GM18907 (cell line): ENCODE results near the gene ADRB1.

Source experiments
- ATAC-seq: cut with Tn5 transposase; IDR thresholded peaks from one replicate; pipeline ENCODE4 v1.9.1; 2021; ENCODE audit warnings: mild to moderate bottlenecking, moderate library complexity; ENCODE audit not compliant: unreplicated experiment

Gene ADRB1

DNA sequence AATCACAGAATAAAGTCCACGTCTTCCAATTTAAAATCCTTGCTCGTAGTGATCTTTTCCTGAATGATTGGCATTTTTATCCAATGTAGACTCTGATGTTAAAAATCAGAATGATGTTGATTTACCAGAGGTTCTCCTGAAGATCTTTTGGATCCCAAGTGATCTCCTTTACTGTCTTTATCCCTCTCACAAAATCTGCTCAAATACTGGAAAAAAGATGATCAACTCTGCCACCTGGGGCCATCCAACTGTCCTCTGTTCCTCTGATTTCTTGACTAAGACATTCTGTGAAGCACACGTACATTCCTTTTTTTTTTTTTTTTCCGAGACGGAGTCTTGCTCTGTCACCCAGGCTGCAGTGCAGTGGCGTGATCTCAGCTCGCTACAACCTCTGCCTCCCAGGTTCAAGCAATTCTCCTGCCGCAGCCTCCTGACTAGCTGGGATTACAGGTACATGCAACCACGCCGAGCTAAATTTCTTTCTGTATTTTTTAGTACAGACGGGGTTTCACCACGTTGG, 18.0 kb upstream of the ADRB1 start:
- no peak for ATAC-seq

DNA sequence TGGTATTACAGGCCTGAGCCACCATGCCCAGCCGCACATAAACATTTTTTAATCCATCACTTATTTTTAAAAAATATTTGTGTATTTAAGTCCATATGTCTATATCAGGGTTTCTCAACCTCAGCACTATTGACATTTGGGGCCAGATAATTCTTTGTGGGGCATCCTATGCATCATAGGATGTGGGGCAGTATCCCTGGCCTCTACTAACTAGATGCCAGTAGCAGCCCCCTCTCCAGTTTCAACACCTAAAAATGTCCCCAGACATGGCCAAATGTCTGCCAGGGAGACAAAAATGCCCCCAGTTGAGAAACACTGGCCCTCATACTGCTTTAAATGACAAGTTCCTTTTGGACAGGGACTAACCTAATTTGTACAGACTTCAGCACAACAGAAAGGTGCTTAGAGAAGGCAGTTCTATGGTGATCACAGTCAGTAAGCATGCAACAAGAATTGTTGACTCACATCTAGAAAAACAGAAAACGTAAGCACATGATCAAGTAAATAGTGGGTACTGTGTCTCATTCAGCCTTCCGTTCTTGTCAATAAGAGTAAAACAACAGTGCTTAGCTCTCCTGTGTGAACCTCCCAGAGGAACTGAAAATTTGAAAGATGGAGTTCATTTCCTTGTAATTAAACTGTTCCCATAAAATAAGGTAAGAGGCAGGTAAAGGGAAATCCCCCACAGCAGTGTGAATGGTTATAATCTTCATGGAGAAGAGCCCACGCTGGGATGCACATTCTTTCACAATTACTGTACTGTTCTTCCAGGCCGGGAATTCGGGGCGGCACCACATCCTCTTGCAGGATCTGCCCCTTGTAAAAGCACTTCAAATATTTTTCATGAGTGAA, 17.3 kb upstream of the ADRB1 start:
- no peak for ATAC-seq

GRCh38 chr10:114027041-114027394, 16.6 kb upstream of the ADRB1 start:
- ATAC-seq = no peak

DNA sequence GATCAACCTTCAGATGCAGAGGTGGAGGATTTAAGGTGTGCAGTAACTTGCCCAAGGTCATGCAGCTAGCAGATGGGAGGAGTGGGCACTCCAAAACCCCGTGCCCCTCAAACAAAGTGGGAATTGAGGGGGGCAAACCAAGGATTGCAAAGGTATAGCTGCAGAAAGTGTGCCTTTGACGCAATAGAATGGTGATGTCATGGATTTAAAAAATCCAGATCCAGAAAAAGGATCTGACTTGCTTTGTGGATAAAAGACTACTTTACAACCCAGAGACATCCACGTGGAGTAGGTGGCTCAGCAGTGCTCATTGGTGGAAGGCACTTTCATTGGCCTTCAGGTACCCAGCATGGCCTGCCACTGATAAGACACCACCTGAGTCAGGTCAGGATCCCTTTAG, 15.7 kb upstream of the ADRB1 start:
- ATAC-seq = no peak

DNA sequence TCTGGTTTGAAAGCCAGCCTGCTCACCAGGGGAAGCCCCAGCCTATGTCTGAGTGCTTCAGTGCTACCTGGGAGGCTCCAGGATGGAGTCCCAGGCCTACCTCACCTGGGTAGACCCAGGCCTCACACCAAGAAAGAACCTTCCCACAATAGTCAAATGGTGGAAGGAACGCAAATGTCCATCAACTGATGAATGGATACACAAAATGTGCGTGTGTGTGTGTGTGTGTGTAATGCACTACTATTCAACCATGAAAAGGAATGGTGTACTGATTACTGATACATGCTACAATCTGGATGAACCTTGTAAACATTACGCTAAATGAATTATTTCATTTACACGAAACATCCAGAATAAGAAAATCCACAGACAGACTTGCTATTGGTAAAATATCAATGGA, 15.2 kb upstream of the ADRB1 start:
- no peak for ATAC-seq

- no peak for ATAC-seq
Measured at GRCh38 chr10:114029655-114030054, 14.0 kb upstream of the ADRB1 start.

- ATAC-seq = no peak
Measured at GRCh38 chr10:114030140-114030539, 13.5 kb upstream of the ADRB1 start.

DNA sequence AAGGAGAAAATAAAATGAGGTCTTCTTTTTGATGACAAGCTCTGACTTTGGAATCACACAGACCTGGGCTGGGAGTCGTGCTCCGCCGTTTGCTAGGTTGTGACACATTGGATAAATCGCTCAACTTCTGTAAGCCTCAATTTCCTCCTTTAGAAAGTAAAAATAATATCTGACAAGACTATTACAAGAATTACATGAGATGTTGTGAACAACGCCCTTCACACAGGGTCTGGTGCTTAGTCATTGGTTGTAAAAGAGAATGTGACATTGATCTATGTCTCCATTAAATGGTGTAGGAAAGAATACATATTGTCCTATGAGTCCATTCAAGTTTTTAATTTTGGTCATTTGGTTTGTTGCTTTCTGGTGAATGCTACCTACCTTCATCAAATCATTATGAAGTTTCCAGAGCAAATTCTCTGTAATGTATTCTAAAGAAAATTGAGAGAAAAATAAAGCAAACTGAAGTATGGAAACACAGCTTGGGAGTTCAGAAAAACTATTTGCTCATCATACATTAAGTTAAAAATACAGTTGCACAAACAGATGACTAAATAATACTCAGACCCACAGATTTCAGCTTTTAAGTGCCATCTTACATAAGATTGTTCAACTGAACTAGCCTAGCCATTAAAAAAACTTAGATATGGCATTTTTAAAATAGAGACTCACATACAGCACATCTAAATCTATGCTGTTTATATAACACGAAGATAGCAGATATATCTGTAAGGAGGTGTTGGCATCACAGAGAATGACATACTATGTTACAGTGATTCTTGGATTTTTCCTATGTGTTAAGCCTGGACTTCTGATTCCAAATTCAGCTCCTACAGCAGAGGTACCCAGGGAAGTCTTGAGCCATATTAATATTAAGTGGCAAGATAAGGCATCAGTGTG, 12.3 kb upstream of the ADRB1 start:
- ATAC-seq = no peak

GRCh38 chr10:114033566-114033965, 10.1 kb upstream of the ADRB1 start:
- no peak for ATAC-seq

GRCh38 chr10:114034923-114035645, 8.6 kb upstream of the ADRB1 start:
- ATAC-seq = no peak

- ATAC-seq = no peak
Measured at GRCh38 chr10:114035791-114036190, 7.9 kb upstream of the ADRB1 start.

GRCh38 chr10:114038819-114039218, 4.8 kb upstream of the ADRB1 start:
- no peak for ATAC-seq

GRCh38 chr10:114041166-114041565, 2.5 kb upstream of the ADRB1 start:
- ATAC-seq = no peak

- ATAC-seq = peak; percentile 47
Measured at GRCh38 chr10:114042895-114043531, 653 bp upstream of the ADRB1 start.

DNA sequence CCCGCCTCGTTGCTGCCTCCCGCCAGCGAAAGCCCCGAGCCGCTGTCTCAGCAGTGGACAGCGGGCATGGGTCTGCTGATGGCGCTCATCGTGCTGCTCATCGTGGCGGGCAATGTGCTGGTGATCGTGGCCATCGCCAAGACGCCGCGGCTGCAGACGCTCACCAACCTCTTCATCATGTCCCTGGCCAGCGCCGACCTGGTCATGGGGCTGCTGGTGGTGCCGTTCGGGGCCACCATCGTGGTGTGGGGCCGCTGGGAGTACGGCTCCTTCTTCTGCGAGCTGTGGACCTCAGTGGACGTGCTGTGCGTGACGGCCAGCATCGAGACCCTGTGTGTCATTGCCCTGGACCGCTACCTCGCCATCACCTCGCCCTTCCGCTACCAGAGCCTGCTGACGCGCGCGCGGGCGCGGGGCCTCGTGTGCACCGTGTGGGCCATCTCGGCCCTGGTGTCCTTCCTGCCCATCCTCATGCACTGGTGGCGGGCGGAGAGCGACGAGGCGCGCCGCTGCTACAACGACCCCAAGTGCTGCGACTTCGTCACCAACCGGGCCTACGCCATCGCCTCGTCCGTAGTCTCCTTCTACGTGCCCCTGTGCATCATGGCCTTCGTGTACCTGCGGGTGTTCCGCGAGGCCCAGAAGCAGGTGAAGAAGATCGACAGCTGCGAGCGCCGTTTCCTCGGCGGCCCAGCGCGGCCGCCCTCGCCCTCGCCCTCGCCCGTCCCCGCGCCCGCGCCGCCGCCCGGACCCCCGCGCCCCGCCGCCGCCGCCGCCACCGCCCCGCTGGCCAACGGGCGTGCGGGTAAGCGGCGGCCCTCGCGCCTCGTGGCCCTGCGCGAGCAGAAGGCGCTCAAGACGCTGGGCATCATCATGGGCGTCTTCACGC, 825 bp downstream of the ADRB1 start:
- ATAC-seq = no peak

GRCh38 chr10:114045136-114046086, 1.7 kb downstream of the ADRB1 start:
- ATAC-seq = no peak

DNA sequence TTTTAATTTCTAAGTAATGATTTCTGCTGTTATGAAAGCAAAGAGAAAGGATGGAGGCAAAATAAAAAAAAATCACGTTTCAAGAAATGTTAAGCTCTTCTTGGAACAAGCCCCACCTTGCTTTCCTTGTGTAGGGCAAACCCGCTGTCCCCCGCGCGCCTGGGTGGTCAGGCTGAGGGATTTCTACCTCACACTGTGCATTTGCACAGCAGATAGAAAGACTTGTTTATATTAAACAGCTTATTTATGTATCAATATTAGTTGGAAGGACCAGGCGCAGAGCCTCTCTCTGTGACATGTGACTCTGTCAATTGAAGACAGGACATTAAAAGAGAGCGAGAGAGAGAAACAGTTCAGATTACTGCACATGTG, 2.4 kb downstream of the ADRB1 start:
- ATAC-seq = no peak

DNA sequence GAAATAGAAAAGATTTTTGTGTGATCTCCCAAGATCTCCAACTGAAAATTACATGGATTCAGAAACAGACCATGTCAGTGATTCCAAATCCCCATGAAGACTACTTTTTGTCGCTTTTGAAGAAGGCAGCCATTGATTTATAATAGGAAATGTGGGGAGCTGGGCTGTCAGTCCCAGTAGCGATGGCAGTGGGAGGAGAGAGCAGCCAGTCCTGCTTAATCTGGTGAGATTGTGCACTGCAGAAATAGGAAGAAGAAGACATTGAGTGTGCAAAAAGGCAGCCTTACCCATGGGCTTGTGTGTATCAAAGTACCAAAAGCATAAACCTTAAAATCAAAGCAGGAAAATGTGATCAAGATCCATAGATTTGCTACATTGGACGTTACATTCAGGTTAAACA, 4.8 kb downstream of the ADRB1 start:
- no peak for ATAC-seq

DNA sequence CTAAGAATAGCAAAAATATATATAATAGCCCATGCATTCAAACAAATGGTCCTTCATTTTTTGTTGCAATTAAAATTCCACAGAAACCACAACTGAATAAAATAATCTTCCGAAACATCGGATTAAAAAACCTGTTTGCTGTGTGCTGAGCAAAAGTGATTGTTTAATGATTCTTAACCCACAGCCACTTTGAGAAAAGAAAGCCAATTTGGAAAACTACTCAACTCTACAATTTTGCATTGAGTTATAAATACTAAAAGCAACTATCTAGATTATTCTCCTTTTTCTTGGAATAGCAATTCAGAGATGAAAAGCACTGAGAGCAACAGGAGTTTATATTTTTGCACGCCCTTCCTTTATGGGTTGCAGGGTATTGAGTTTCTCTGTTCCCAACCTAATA, 8.0 kb downstream of the ADRB1 start:
- ATAC-seq = no peak
